Mesenchymal stem cell (in vitro differentiated cells and primary cell): ENCODE data around the gene AMZ1.

Source experiments
- DNase-seq: peaks from one replicate; pipeline ENCODE4 v3.0.0-alpha.2; 2013
- H2AFZ ChIP-seq: one replicate; pipeline ENCODE4 v1.6.1; 2013; ENCODE audit warnings: low read depth, mild to moderate bottlenecking, control low read depth, inconsistent platforms, low read length, moderate library complexity
- H2AK5ac ChIP-seq: 2 replicates; pipeline ENCODE4 v1.6.1; 2013; ENCODE audit warnings: low read length, moderate library complexity, mild to moderate bottlenecking, inconsistent platforms; ENCODE audit not compliant: severe bottlenecking
- H2BK120ac ChIP-seq: one replicate; pipeline ENCODE4 v1.6.1; 2013; ENCODE audit warnings: low read depth, mild to moderate bottlenecking, inconsistent platforms, low read length, moderate library complexity
- H2BK12ac ChIP-seq, 2 experiments: one replicate each; pipeline ENCODE4 v1.6.1; 2013; ENCODE audit warnings: inconsistent platforms in 2 of 2, low read length in 2 of 2, mild to moderate bottlenecking in 2 of 2, moderate library complexity in 2 of 2, control low read depth in 1 of 2
- H2BK15ac ChIP-seq: one replicate; pipeline ENCODE4 v1.6.1; 2013; ENCODE audit warnings: mild to moderate bottlenecking, low read depth, inconsistent platforms; ENCODE audit not compliant: poor library complexity, severe bottlenecking
- H2BK5ac ChIP-seq: 2 replicates; pipeline ENCODE4 v1.6.1; 2013; ENCODE audit warnings: low read depth, mild to moderate bottlenecking, low read length, control low read depth, inconsistent platforms; ENCODE audit not compliant: poor library complexity, severe bottlenecking
- H3K14ac ChIP-seq, 2 experiments: one replicate each; pipeline ENCODE4 v1.6.1; 2013; ENCODE audit warnings: inconsistent platforms in 2 of 2, low read length in 2 of 2, control low read depth in 1 of 2, mild to moderate bottlenecking in 1 of 2, moderate library complexity in 1 of 2
- H3K18ac ChIP-seq, 2 experiments: one replicate each; pipeline ENCODE4 v1.6.1; 2013; ENCODE audit warnings: inconsistent platforms in 2 of 2, low read length in 2 of 2, control low read depth in 1 of 2, low read depth in 1 of 2, mild to moderate bottlenecking in 1 of 2
- H3K23ac ChIP-seq, 2 experiments: one replicate each; pipeline ENCODE4 v1.6.1; 2013; ENCODE audit warnings: inconsistent platforms in 2 of 2, low read length in 2 of 2, mild to moderate bottlenecking in 2 of 2, moderate library complexity in 2 of 2, control low read depth in 1 of 2
- H3K27ac ChIP-seq: 2 replicates; pipeline ENCODE4 v1.5.1; 2013; ENCODE audit warnings: mild to moderate bottlenecking, moderate library complexity, low read length, control low read depth, inconsistent platforms; ENCODE audit not compliant: poor library complexity, severe bottlenecking
- H3K27me3 ChIP-seq, 2 experiments: 2 replicates each; pipeline versions ENCODE4 v1.6.1 to v1.7.0; 2013; ENCODE audit warnings: low read length in 2 of 2, mild to moderate bottlenecking in 2 of 2, moderate library complexity in 2 of 2, control low read depth in 1 of 2, inconsistent platforms in 1 of 2; ENCODE audit not compliant: control insufficient read depth in 1 of 2, insufficient read depth in 1 of 2
- H3K36me3 ChIP-seq, 2 experiments: 2 replicates each; pipeline versions ENCODE4 v1.6.1 to v1.7.0; 2013; ENCODE audit warnings: low read length in 2 of 2, control low read depth in 1 of 2, inconsistent platforms in 1 of 2, low read depth in 1 of 2, mild to moderate bottlenecking in 1 of 2; ENCODE audit not compliant: insufficient read depth in 2 of 2, control insufficient read depth in 1 of 2
- H3K4ac ChIP-seq, 2 experiments: one replicate each; pipeline ENCODE4 v1.6.1; 2013; ENCODE audit warnings: inconsistent platforms in 2 of 2, low read length in 2 of 2, mild to moderate bottlenecking in 2 of 2, moderate library complexity in 2 of 2, control low read depth in 1 of 2, low read depth in 1 of 2
- H3K4me1 ChIP-seq: 2 replicates; pipeline ENCODE4 v1.6.1; 2013; ENCODE audit warnings: low read depth, low read length, control low read depth; ENCODE audit not compliant: control insufficient read depth, insufficient read depth
- H3K4me2 ChIP-seq: 2 replicates; pipeline ENCODE4 v1.6.1; 2013; ENCODE audit warnings: low read length, mild to moderate bottlenecking, inconsistent platforms; ENCODE audit not compliant: poor library complexity, severe bottlenecking
- H3K4me3 ChIP-seq, 2 experiments: 2 replicates each; pipeline versions ENCODE4 v1.5.1 to v1.7.0; 2013; ENCODE audit warnings: low read length in 2 of 2, mild to moderate bottlenecking in 2 of 2, control low read depth in 1 of 2, low read depth in 1 of 2; ENCODE audit not compliant: insufficient read depth in 1 of 2
- H3K79me1 ChIP-seq: replicated peaks from 2 replicates; pipeline ENCODE4 v1.6.1; 2013; ENCODE audit warnings: mild to moderate bottlenecking, control low read depth, low read length, inconsistent platforms; ENCODE audit not compliant: poor library complexity, severe bottlenecking
- H3K9ac ChIP-seq: 2 replicates; pipeline ENCODE4 v1.7.0; 2013; ENCODE audit warnings: mild to moderate bottlenecking, low read length, moderate library complexity
- H3K9me3 ChIP-seq: 2 replicates; pipeline ENCODE4 v1.7.0; 2013; ENCODE audit warnings: mild to moderate bottlenecking, low read length; ENCODE audit not compliant: control insufficient read depth
- H4K8ac ChIP-seq: one replicate; pipeline ENCODE4 v1.6.1; 2013; ENCODE audit warnings: inconsistent platforms, mild to moderate bottlenecking, low read length, moderate library complexity
- H4K91ac ChIP-seq: one replicate; pipeline ENCODE4 v1.6.1; 2013; ENCODE audit warnings: mild to moderate bottlenecking, low read length, inconsistent platforms
- WGBS: methylation state at CpG from one replicate; pipeline ENCODE4 v1.1.7; 2013; ENCODE audit warnings: mixed read lengths; 5-methylcytosine and 5-hydroxymethylcytosine counted together

Gene AMZ1

GRCh38 chr7:2644562-2645273 is 43.3 kb upstream of the AMZ1 start:
- WGBS = 69% methylated on average over 17 of the region's 18 CpGs
- Histone ChIP-seq H3K23ac (no peak overlapping the region), H2BK120ac (peak overlapping the region; percentile 40), H2AK5ac (peak overlapping the region; percentile 62), H3K4me1 (peaks cover 72% of the 10 kb centered on the region), H2BK5ac (no peak overlapping the region), H3K79me1 (peaks cover 8% of the 10 kb centered on the region), H2BK12ac (peak overlapping the region; percentile 18 to 87), H3K9me3 (no peaks in the 10 kb centered on the region), H3K36me3 (peaks cover 15 to 77% of the 10 kb centered on the region in 2 experiments), H3K9ac (no peak overlapping the region), H3K14ac (peak overlapping the region in 1 of 2 experiments; percentile 73), H3K4ac (peak overlapping the region; percentile 7 to 19), H4K8ac (peak overlapping the region; percentile 38), H4K91ac (peak overlapping the region; percentile 95), H3K18ac (peak overlapping the region; percentile 50 to 71), H2BK15ac (no peak overlapping the region), H2AFZ (no peak overlapping the region), H3K4me3 (no peak overlapping the region), H3K27me3 (no peaks in the 10 kb centered on the region), H3K4me2 (no peak overlapping the region), H3K27ac (peak overlapping the region; percentile 70)
- no peak for DNase-seq

DNA sequence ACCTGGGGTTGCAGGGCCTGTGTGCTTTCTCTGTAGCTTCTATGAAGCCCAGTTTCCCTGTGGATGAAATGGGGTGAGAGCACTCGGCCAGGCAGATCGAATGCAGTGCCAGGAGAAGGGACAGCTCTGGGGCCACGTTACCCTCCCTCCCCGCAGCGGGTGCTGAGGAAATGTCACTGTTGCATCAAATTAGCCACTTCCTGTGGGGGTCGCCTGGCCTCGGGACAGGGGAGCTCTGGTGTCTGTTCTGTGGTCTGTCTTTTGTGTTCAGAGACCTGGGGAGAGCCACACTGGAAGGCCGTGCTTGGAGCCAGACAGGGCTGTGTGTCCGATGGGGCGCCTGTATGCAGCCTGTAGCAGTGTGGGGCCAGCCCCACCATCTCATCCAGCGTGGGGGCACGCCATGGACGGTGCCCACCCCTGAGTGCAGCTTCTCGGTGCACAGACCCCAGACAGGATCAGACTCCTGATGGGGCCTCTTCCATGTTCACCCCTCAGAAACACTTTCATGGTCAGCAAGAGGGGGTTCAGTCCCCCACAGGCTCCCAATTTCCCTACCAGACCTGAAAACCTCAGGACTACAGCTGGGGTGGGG is 42.6 kb upstream of the AMZ1 start:
- H3K9me3 ChIP-seq = no peaks in the 10 kb centered on the region
- H3K79me1 ChIP-seq = peaks cover 12% of the 10 kb centered on the region
- peak; percentile 80 for DNase-seq
- H2BK12ac ChIP-seq = peak overlapping the region in 1 of 2 experiments; percentile 45
- peak overlapping the region; percentile 50 to 90 for H3K18ac ChIP-seq
- no peak overlapping the region for H2BK15ac ChIP-seq
- H3K4me3 ChIP-seq = no peak overlapping the region
- no peak overlapping the region for H3K4me2 ChIP-seq
- no peaks in the 10 kb centered on the region for H3K27me3 ChIP-seq
- no peak overlapping the region for H2BK5ac ChIP-seq
- peak overlapping the region in 1 of 2 experiments; percentile 73 for H3K14ac ChIP-seq
- peaks cover 70% of the 10 kb centered on the region for H3K4me1 ChIP-seq
- peaks cover 20 to 77% of the 10 kb centered on the region in 2 experiments for H3K36me3 ChIP-seq
- H4K8ac ChIP-seq = peak overlapping the region; percentile 83
- H3K27ac ChIP-seq = peak overlapping the region; percentile 70
- H4K91ac ChIP-seq = peak overlapping the region; percentile 95
- H3K4ac ChIP-seq = peak overlapping the region; percentile 60 to 73
- peak overlapping the region; percentile 29 for H2AFZ ChIP-seq
- H2AK5ac ChIP-seq = peak overlapping the region; percentile 71
- no peak overlapping the region for H3K9ac ChIP-seq
- WGBS = 23% methylated on average over 14 of the region's 14 CpGs
- H2BK120ac ChIP-seq = peak overlapping the region; percentile 67
- peak overlapping the region in 1 of 2 experiments; percentile 54 for H3K23ac ChIP-seq

- Histone ChIP-seq H2BK15ac (no peak overlapping the region), H4K8ac (no peak overlapping the region), H3K4me1 (peaks cover 66% of the 10 kb centered on the region), H3K4ac (peak overlapping the region in 1 of 2 experiments; percentile 66), H2BK120ac (no peak overlapping the region), H3K27me3 (no peaks in the 10 kb centered on the region), H3K4me3 (no peak overlapping the region), H3K23ac (peak overlapping the region in 1 of 2 experiments; percentile 23), H3K18ac (no peak overlapping the region), H3K9me3 (no peaks in the 10 kb centered on the region), H3K27ac (no peak overlapping the region), H2BK12ac (peak overlapping the region in 1 of 2 experiments; percentile 37), H2AFZ (no peak overlapping the region), H4K91ac (no peak overlapping the region), H3K14ac (no peak overlapping the region), H2BK5ac (no peak overlapping the region), H2AK5ac (no peak overlapping the region), H3K36me3 (peaks cover 28 to 81% of the 10 kb centered on the region in 2 experiments), H3K9ac (no peak overlapping the region), H3K4me2 (no peak overlapping the region), H3K79me1 (peaks cover 15% of the 10 kb centered on the region)
- DNase-seq = no peak
- WGBS = 89% methylated on average over 10 of the region's 10 CpGs
Observed at GRCh38 chr7:2646336-2646679, 41.7 kb upstream of the AMZ1 start.
